ENCODE results near the gene DGKI. TPM values are rescaled to one million over a fixed set of nuclear protein-coding genes. Genes with fewer than 3 reads are reported as not detected.

DGKI gene
- total RNA-seq, 1 experiment from 2014 or later, result 0.55 TPM

- no peaks in the 10 kb centered on the region for H3K9me3 Mint-ChIP-seq
- Histone ChIP-seq H2BK5ac (ENCODE audit: insufficient read length, low read length) (no peak overlapping the region), H3K23ac (ENCODE audit: insufficient read length, low read depth, low read length) (no peak overlapping the region), H4K91ac (ENCODE audit: insufficient read length, low read depth, low read length) (no peak overlapping the region), H3T11ph (ENCODE audit: low read length) (no peak overlapping the region), H2BK15ac (ENCODE audit: low read depth, low read length) (no peak overlapping the region), H3K9me3 (ENCODE audit: control insufficient read depth, low read depth, low read length) (no peaks in the 10 kb centered on the region), H2AFZ (ENCODE audit: low read length) (no peak overlapping the region), H3K18ac (ENCODE audit: insufficient read length, low read depth, low read length) (no peak overlapping the region), H2BK120ac (ENCODE audit: low read depth, low read length, poor library complexity, severe bottlenecking) (no peak overlapping the region), H3K4ac (ENCODE audit: low read depth, low read length) (no peak overlapping the region), H2BK20ac (ENCODE audit: low read depth, low read length, poor library complexity, severe bottlenecking) (no peak overlapping the region), H3K4me2 (ENCODE audit: insufficient read depth, insufficient read length, low read length) (no peak overlapping the region), H3K79me2 (ENCODE audit: insufficient read depth, low read length) (no peaks in the 10 kb centered on the region), H2BK12ac (ENCODE audit: insufficient read length, low read depth, low read length) (no peak overlapping the region), H3K56ac (ENCODE audit: insufficient read length, low read depth, low read length) (no peak overlapping the region), H3K79me1 (ENCODE audit: insufficient read depth, low read depth, low read length, poor library complexity, severe bottlenecking) (no peaks in the 10 kb centered on the region), H3K27me3 (ENCODE audit: insufficient read depth, low read length) (no peaks in the 10 kb centered on the region; the same call in 1 of the 2 replicates), H4K5ac (ENCODE audit: insufficient read length, low read depth, low read length) (no peak overlapping the region), H3K4me1 (ENCODE audit: insufficient read depth, low read length) (no peaks in the 10 kb centered on the region; the same call in 1 of the 2 replicates), H3K9ac (ENCODE audit: extremely low read depth, insufficient read length, low read length) (no peak overlapping the region), H3K27ac (ENCODE audit: insufficient read length, low read depth, low read length) (no peak overlapping the region), H2AK5ac (ENCODE audit: insufficient read length, low read length) (no peak overlapping the region), H4K20me1 (ENCODE audit: control insufficient read depth, insufficient read depth, insufficient read length) (no peaks in the 10 kb centered on the region), H4K8ac (replicated peaks; ENCODE audit: insufficient read length, low read depth, low read length) (no peak overlapping the region), H3K14ac (ENCODE audit: insufficient read depth, low read length) (no peak overlapping the region), H3K23me2 (ENCODE audit: insufficient read length, low read depth, low read length, poor library complexity, severe bottlenecking) (no peaks in the 10 kb centered on the region)
- no CpG with 5 or more reads among the region's 3 CpGs for WGBS (ENCODE audit: extremely low coverage, insufficient read length, low lambda C conversion rate)
- peaks cover 9% of the 10 kb centered on the region in 2 experiments for H3K4me1 Mint-ChIP-seq
- no peak for DNase-seq
- no peaks in the 10 kb centered on the region for H3K36me3 Mint-ChIP-seq (ENCODE audit: insufficient read depth in 1 of 3, low read depth in 3 of 3)
- no peak for TF ChIP-seq CTCF (conservative IDR thresholded peaks at IDR 0.05)
- peaks cover 5% of the 10 kb centered on the region for H3K27me3 Mint-ChIP-seq (ENCODE audit: low read depth)
- H3K4me3 Mint-ChIP-seq, result no peak overlapping the region
- H3K27ac Mint-ChIP-seq, result no peak overlapping the region
Measured at GRCh38 chr7:137647905-137648565, 198.7 kb downstream of the DGKI start.
